Spinal cord (tissue), 10 donors: ENCODE data around the gene P2RX4. TPM values are rescaled to one million over a fixed set of nuclear protein-coding genes. Genes with fewer than 3 reads are reported as not detected.
A peak's percentile ranks its signal among the peaks of the same experiment; 100 is the strongest.
"Not testable (repeated sequence)": the region's sequence is repeated elsewhere in the genome, so short reads cannot be mapped to it uniquely, and the experiment has no call there.

Source experiments
- DNase-seq, 6 donors: peaks; one replicate each; pipeline versions ENCODE4 v3.0.0 to v3.0.0-alpha.2; 2013 to 2015; ENCODE audit warnings: low spot score in 6 of 6, low read depth in 4 of 6
- H3K27ac ChIP-seq: one replicate; pipeline ENCODE4 v1.5.1; 2013; ENCODE audit warnings: low read depth, low read length, control low read depth
- H3K27me3 ChIP-seq: one replicate; pipeline ENCODE4 v1.6.1; 2013; ENCODE audit warnings: low read length; ENCODE audit not compliant: control insufficient read depth, insufficient read depth
- H3K36me3 ChIP-seq: one replicate; pipeline ENCODE4 v1.6.1; 2013; ENCODE audit warnings: low read length; ENCODE audit not compliant: control insufficient read depth, insufficient read depth
- H3K4me1 ChIP-seq: one replicate; pipeline ENCODE4 v1.6.1; 2013; ENCODE audit warnings: low read length; ENCODE audit not compliant: control insufficient read depth, insufficient read depth
- H3K4me3 ChIP-seq: one replicate; pipeline ENCODE4 v1.5.1; 2013; ENCODE audit warnings: low read depth, low read length, control low read depth
- H3K9me3 ChIP-seq: one replicate; pipeline ENCODE4 v1.6.1; 2013; ENCODE audit warnings: low read length; ENCODE audit not compliant: control insufficient read depth, insufficient read depth
- WGBS: methylation state at CpG from one replicate; pipeline ENCODE4 v1.1.5; 2013; ENCODE audit warnings: missing lambda C conversion rate; ENCODE audit not compliant: insufficient coverage; 5-methylcytosine and 5-hydroxymethylcytosine counted together
- polyA plus RNA-seq, 2 donors: library from polyadenylated mRNA; unstranded; fragments of 120-200 nt; gene quantifications; one replicate each; pipeline ENCODE4 v1.2.1, GENCODE V29; 2013; ENCODE audit not compliant: insufficient read length in 2 of 2
- total RNA-seq, 2 donors: library from RNA; depleted of rRNA in 1 of 2; stranded (reverse); fragments of 120-200 nt in 1 of 2; fragments of >200 nt in 1 of 2; gene quantifications; one replicate each; pipeline versions ENCODE4 v1.2.3 to v1.2.4, GENCODE V29; 2013 to 2014
- donor health status: healthy.

P2RX4 gene
- total and polyA plus RNA-seq, 4 donors = 14.4 to 27.9 (median 18.1) TPM

DNA sequence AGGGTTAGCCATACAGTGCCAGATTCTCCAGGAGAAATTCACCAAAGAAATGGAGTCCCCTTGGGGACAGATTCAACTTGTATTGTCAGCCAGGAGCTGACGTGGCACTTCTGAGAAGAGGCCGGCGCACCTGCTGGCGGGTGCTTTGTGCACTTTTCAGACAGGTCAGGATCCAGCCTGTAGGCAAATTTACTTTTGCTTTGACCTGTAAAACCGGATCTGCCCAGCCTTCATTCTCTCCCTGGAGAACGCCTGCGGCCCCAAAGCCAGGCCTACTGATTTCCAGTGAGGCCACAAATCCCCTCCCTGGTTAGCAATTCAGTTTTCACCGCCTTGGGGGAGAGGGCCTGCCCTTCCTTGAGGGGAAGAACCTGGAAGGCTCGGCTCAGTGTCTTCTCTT is 17.4 kb downstream of the P2RX4 start:
- H3K27me3 ChIP-seq = no peaks in the 10 kb centered on the region
- no peak for DNase-seq
- peaks cover 34% of the 10 kb centered on the region for H3K36me3 ChIP-seq

DNA sequence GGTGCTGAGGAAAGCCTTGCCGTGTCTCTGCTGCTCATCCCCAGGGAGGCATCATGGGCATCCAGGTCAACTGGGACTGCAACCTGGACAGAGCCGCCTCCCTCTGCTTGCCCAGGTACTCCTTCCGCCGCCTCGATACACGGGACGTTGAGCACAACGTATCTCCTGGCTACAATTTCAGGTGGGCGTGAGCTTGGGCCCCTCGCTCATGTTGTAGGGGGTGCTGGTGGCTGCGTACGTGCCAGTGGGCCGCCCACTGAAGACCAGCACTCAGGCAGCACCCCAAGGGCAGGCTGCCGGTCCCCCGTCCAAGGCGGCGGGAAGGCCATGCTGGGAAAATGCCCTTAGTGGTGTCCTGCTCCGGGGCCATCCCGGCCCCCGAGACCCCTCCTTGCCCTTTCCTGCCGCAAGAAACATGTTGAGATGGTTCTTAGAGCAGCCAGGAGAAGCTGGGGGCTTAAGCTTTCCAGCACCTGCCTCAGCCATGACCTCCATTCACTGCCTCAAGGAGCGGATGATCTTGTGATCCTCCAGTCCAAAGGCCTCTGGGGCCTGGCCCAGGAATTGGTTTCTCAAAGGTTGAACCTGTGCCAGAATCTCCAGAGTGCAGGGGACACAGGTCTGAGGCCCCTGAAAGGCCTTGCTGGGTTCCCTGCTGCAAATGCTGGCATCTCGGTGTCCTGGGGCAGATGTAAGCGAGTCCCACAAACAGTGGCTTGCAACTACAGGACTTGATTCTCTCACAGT is 19.2 kb downstream of the P2RX4 start:
- no peaks in the 10 kb centered on the region for H3K27me3 ChIP-seq
- DNase-seq = no peak
- peaks cover 39% of the 10 kb centered on the region for H3K36me3 ChIP-seq
- WGBS = 95% methylated on average over 22 of the region's 24 CpGs
- no peaks in the 10 kb centered on the region for H3K4me1 ChIP-seq
- no peaks in the 10 kb centered on the region for H3K9me3 ChIP-seq
- H3K27ac ChIP-seq = no peak overlapping the region
- H3K4me3 ChIP-seq = no peak overlapping the region

More for the DNA sequence above, 17.4 kb downstream of the P2RX4 start:
- no peaks in the 10 kb centered on the region for H3K9me3 ChIP-seq
- no peak overlapping the region for H3K4me3 ChIP-seq
- 89% methylated on average over 7 of the region's 9 CpGs for WGBS
- no peak overlapping the region for H3K27ac ChIP-seq
- H3K4me1 ChIP-seq = no peaks in the 10 kb centered on the region

DNA sequence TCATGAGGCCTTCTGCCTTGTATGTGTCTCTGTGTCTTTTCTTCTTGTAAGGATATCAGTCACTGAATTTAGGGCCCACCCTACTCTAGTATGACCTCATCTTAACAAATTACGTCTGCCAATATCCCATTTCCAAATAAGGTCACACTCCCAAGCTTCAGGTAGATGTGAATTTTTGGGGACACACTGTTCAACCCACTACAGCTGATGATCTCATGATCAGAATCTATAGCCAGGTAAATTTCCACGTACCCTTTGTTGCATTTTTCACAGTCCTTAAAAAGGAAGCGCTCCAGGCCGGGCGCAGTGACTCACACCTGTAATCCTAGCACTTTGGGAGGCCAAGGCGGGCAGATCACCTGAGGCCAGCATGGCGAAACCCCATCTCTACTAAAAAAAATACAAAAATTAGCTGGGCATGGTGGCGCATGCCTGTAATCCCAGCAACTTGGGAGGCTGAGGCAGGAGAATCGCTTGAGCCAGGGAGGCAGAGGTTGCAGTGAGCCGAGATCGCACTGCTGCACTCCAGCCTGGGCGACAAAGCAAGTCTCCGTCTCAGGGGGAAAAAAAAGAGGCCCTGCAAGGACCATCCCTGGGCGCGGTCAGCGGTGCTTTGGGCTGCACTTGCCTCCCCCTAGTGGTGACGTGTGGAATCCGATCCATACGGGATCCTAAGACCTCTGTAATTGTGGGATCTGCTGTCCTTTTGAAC is 20.1 kb downstream of the P2RX4 start:
- DNase-seq = peak in 3 of 6 donors; percentile 28 to 71 (median 69)
- peaks cover 39% of the 10 kb centered on the region for H3K36me3 ChIP-seq
- H3K9me3 ChIP-seq, H3K4me3 ChIP-seq, H3K4me1 ChIP-seq, H3K27me3 ChIP-seq, H3K27ac ChIP-seq: not testable (repeated sequence)
- 39% methylated on average over 12 of the region's 19 CpGs for WGBS

DNA sequence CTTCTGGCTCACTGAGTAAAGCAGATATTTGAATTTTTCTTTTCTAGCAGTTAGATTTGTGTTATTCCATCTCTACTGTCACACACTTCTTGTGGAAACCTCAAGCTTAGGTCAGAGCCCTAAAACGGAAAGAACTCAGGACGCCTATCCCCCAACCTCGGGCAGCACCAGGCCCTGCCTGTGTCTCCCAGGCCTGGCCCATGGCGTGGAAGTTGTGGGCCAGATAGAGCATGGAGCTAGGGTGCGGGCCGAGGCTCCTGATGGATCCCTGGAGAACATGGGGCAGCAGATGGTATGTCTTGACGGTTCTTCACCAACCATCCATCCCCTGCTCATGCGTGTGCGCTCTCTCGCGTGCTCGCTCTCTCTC is 20.6 kb downstream of the P2RX4 start:
- no peaks in the 10 kb centered on the region for H3K4me1 ChIP-seq
- H3K4me3 ChIP-seq = no peak overlapping the region
- DNase-seq = no peak
- peaks cover 41% of the 10 kb centered on the region for H3K36me3 ChIP-seq
- WGBS = 95% methylated on average over 3 of the region's 12 CpGs
- H3K27ac ChIP-seq = no peak overlapping the region
- H3K9me3 ChIP-seq = no peaks in the 10 kb centered on the region
- H3K27me3 ChIP-seq = no peaks in the 10 kb centered on the region

DNA sequence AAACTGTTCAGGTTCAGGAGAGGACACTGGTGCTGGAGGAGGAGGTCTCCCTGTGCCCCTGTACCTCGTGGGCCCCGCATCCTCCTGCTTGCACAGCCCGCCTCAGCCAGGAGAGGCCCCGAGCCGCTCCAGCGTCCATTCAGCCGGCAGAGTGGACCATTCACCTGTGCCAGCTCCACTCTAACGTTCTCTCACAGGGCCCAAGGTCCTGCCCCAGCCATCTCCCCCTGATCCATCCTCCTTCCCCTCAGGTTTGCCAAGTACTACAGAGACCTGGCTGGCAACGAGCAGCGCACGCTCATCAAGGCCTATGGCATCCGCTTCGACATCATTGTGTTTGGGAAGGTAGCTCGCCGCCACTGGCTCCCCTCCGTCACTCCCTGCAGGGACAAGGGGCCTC is 22.2 kb downstream of the P2RX4 start:
- H3K36me3 ChIP-seq = peaks cover 56% of the 10 kb centered on the region
- no peak for DNase-seq
- H3K4me1 ChIP-seq = no peaks in the 10 kb centered on the region
- no peak overlapping the region for H3K27ac ChIP-seq
- no peaks in the 10 kb centered on the region for H3K27me3 ChIP-seq
- H3K9me3 ChIP-seq = no peaks in the 10 kb centered on the region
- 87% methylated on average over 15 of the region's 16 CpGs for WGBS
- H3K4me3 ChIP-seq = no peak overlapping the region

DNA sequence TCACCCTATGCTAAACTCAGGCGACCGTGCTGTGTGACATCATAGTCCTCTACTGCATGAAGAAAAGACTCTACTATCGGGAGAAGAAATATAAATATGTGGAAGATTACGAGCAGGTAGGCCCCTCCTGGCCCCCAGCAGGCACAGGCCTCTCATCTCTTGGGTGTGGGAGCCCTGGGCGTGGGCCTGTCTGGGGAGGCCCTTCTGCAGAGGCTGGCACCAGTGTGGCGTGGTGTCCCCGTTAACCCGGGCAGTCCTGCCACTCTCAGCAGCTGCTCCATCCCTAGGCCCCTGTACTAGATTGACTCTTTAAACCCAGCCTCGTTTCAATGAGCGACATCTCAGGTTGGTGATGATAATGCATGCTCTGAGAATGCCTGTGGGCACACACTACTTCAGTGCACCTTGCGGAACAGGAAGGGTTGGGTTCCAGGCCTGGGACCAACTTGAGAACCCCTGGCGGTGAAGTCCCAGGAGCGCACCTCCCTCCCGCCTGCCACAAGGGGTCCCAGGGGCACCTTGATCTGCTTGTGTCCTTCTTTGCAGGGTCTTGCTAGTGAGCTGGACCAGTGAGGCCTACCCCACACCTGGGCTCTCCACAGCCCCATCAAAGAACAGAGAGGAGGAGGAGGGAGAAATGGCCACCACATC is 23.2 kb downstream of the P2RX4 start:
- Histone ChIP-seq H3K27me3 (no peaks in the 10 kb centered on the region), H3K4me3 (no peak overlapping the region), H3K36me3 (peaks cover 59% of the 10 kb centered on the region), H3K27ac (no peak overlapping the region), H3K9me3 (no peaks in the 10 kb centered on the region), H3K4me1 (peaks cover 4% of the 10 kb centered on the region)
- whole genome bisulfite sequencing = 95% methylated on average over 9 of the region's 14 CpGs
- no peak for DNase-seq

DNA sequence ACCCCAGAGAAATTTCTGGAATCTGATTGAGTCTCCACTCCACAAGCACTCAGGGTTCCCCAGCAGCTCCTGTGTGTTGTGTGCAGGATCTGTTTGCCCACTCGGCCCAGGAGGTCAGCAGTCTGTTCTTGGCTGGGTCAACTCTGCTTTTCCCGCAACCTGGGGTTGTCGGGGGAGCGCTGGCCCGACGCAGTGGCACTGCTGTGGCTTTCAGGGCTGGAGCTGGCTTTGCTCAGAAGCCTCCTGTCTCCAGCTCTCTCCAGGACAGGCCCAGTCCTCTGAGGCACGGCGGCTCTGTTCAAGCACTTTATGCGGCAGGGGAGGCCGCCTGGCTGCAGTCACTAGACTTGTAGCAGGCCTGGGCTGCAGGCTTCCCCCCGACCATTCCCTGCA is 23.7 kb downstream of the P2RX4 start:
- Histone ChIP-seq H3K9me3 (no peaks in the 10 kb centered on the region), H3K27ac (no peak overlapping the region), H3K27me3 (no peaks in the 10 kb centered on the region), H3K4me1 (peaks cover 8% of the 10 kb centered on the region), H3K36me3 (peaks cover 61% of the 10 kb centered on the region), H3K4me3 (no peak overlapping the region)
- WGBS = 84% methylated on average over 11 of the region's 11 CpGs
- DNase-seq = no peak

DNA sequence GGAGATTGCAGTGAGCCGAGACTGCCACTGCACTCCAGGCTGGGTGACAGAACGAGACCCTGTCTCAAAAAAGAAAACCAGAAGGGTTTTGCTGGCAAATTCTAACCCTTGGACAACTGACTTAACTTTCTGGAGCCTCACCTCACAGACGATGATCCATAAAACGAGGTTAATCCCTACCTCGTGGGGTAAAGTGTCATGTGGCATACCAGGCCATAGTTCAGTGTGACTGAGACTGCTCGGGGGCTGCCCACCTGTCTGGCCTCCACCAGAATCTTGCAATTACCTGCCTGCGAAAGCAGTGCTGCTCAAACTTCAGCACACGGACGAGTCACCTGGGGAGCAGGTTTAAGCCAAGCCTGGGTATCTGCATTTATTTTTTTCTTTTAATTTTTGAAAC is 26.8 kb downstream of the P2RX4 start:
- DNase-seq = no peak
- Histone ChIP-seq H3K4me1 (peaks cover 30% of the 10 kb centered on the region), H3K4me3 (no peak overlapping the region), H3K36me3 (peaks cover 67% of the 10 kb centered on the region), H3K9me3 (no peaks in the 10 kb centered on the region), H3K27me3 (no peaks in the 10 kb centered on the region), H3K27ac (no peak overlapping the region)
- WGBS = 89% methylated on average over 9 of the region's 9 CpGs

DNA sequence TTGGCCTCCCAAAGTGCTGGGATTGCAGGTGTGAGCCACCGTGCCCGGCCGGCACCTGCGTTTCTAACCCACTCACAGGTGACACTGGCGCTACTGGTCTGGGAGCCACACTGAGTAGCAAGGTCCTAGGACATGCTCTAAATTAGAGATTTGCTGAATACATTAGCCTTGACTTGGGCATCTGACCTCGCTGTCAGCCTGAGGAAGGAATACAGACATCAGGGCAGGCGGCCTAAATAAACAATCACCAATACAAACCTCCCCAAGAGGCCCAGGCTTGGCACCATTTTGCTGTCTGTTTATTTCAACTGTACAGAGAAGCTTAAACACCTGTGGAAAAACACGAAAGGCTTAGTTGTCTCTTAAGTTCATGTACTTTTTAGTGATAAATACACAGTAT is 27.5 kb downstream of the P2RX4 start:
- Histone ChIP-seq H3K27ac (no peak overlapping the region), H3K27me3 (no peaks in the 10 kb centered on the region), H3K4me1 (peaks cover 30% of the 10 kb centered on the region), H3K36me3 (peaks cover 65% of the 10 kb centered on the region), H3K9me3 (no peaks in the 10 kb centered on the region), H3K4me3 (no peak overlapping the region)
- DNase-seq = no peak
- WGBS = 83% methylated on average over 6 of the region's 8 CpGs
